IMR-90 (cell line): ENCODE results near the gene NTRK3. TPM values are rescaled to one million over a fixed set of nuclear protein-coding genes. Genes with fewer than 3 reads are reported as not detected.

Experiments used
- ATAC-seq: fragments of 200-7000 bp; cut with Tn5 transposase; 2 replicates; pipeline ENCODE4 v1.9.1; 2020; ENCODE audit warnings: low read depth, mild to moderate bottlenecking, moderate library complexity
- BruUV-seq: library from RNA; stranded (reverse); fragments of 400-500 nt; replicated peaks from 2 replicates; lab custom pipeline; 2021; lab: Mats Ljungman, UMichigan
- CTCF ChIA-PET: fragments of 300-600 bp; formaldehyde crosslinking; extraction: SDS; loops from one replicate; lab custom pipeline; 2021; ENCODE audit warnings: antibody characterized with exemption; lab: Yijun Ruan, JAX
- POLR2A ChIA-PET: fragments of 300-600 bp; sonication (Branson Sonifier 250); formaldehyde crosslinking; loops from one replicate; lab custom pipeline; 2022; ENCODE audit warnings: antibody characterized with exemption; ENCODE audit not compliant: unreplicated experiment; lab: Charles Lee
- DNase-seq: peaks from one replicate; pipeline ENCODE4 v3.0.0; 2013
- H2AFZ ChIP-seq: replicated peaks from 2 replicates; pipeline ENCODE3; 2013; ENCODE audit warnings: low read length, mild to moderate bottlenecking; ENCODE audit not compliant: poor library complexity
- H2AK5ac ChIP-seq: 2 replicates; pipeline ENCODE4 v1.6.1; 2013; ENCODE audit warnings: low read depth, low read length, inconsistent platforms
- H2AK9ac ChIP-seq: replicated peaks from 2 replicates; pipeline ENCODE3; 2013; ENCODE audit warnings: mild to moderate bottlenecking, low read depth, low read length, moderate library complexity; ENCODE audit not compliant: poor library complexity
- H2BK120ac ChIP-seq: 2 replicates; pipeline ENCODE4 v1.6.1; 2013; ENCODE audit warnings: low read depth, low read length, inconsistent platforms
- H2BK15ac ChIP-seq: 3 replicates; pipeline ENCODE4 v1.6.1; 2013; ENCODE audit warnings: low read depth, low read length, inconsistent platforms
- H2BK20ac ChIP-seq: 2 replicates; pipeline ENCODE4 v1.6.1; 2013; ENCODE audit warnings: low read depth, mild to moderate bottlenecking, inconsistent platforms, low read length, moderate library complexity
- H2BK5ac ChIP-seq: 2 replicates; pipeline ENCODE4 v1.6.1; 2013; ENCODE audit warnings: mild to moderate bottlenecking, low read depth, low read length, inconsistent platforms; ENCODE audit not compliant: poor library complexity, severe bottlenecking
- H3K14ac ChIP-seq: replicated peaks from 2 replicates; pipeline ENCODE4 v1.6.1; 2013; ENCODE audit warnings: low read depth, low read length, inconsistent platforms
- H3K18ac ChIP-seq: 2 replicates; pipeline ENCODE4 v1.6.1; 2013; ENCODE audit warnings: low read depth, low read length, control low read depth
- H3K23ac ChIP-seq: 2 replicates; pipeline ENCODE4 v1.6.1; 2013; ENCODE audit warnings: low read depth, low read length, inconsistent platforms
- H3K27ac ChIP-seq: 2 replicates; pipeline ENCODE4 v1.5.1; 2013; ENCODE audit warnings: mild to moderate bottlenecking, control low read depth, low read length; ENCODE audit not compliant: insufficient read depth
- H3K27me3 ChIP-seq: 2 replicates; pipeline ENCODE4 v1.6.1; 2013; ENCODE audit warnings: low read length; ENCODE audit not compliant: control insufficient read depth, insufficient read depth
- H3K36me3 ChIP-seq: 2 replicates; pipeline ENCODE4 v1.6.1; 2013; ENCODE audit warnings: low read length, mixed read lengths; ENCODE audit not compliant: control insufficient read depth, insufficient read depth
- H3K4ac ChIP-seq: 2 replicates; pipeline ENCODE4 v1.6.1; 2013; ENCODE audit warnings: low read depth, low read length, inconsistent platforms
- H3K4me1 ChIP-seq: 2 replicates; pipeline ENCODE4 v1.6.1; 2013; ENCODE audit warnings: low read length, mixed read lengths; ENCODE audit not compliant: control insufficient read depth, insufficient read depth
- H3K4me2 ChIP-seq: 2 replicates; pipeline ENCODE4 v1.6.1; 2013; ENCODE audit warnings: low read depth, mild to moderate bottlenecking, control low read depth, low read length, moderate library complexity
- H3K4me3 ChIP-seq: 2 replicates; pipeline ENCODE4 v1.5.1; 2013; ENCODE audit warnings: low read depth, mild to moderate bottlenecking, control low read depth, low read length, moderate library complexity; ENCODE audit not compliant: insufficient read depth
- H3K56ac ChIP-seq: 2 replicates; pipeline ENCODE4 v1.6.1; 2013; ENCODE audit warnings: low read length, inconsistent platforms; ENCODE audit not compliant: insufficient read depth; ENCODE audit errors: extremely low read depth
- H3K79me1 ChIP-seq, 2 experiments: 2 replicates each; pipeline ENCODE4 v1.6.1; 2013; ENCODE audit warnings: low read length in 2 of 2, inconsistent platforms in 1 of 2, low read depth in 1 of 2
- H3K9ac ChIP-seq: 2 replicates; pipeline ENCODE4 v1.6.1; 2013; ENCODE audit warnings: low read depth, low read length, control low read depth
- H3K9me1 ChIP-seq: 2 replicates; pipeline ENCODE4 v1.6.1; 2013; ENCODE audit warnings: low read length, inconsistent platforms; ENCODE audit not compliant: insufficient read depth
- H3K9me3 ChIP-seq: 2 replicates; pipeline ENCODE4 v1.6.1; 2013; ENCODE audit warnings: low read length; ENCODE audit not compliant: control insufficient read depth, insufficient read depth
- H4K20me1 ChIP-seq: 2 replicates; pipeline ENCODE4 v1.6.1; 2013; ENCODE audit warnings: low read length, inconsistent platforms; ENCODE audit not compliant: insufficient read depth
- H4K5ac ChIP-seq: 2 replicates; pipeline ENCODE4 v1.6.1; 2013; ENCODE audit warnings: mild to moderate bottlenecking, low read depth, low read length, control low read depth
- H4K8ac ChIP-seq, 2 experiments: 2 replicates each; pipeline ENCODE4 v1.6.1; 2013; ENCODE audit warnings: low read depth in 2 of 2, low read length in 2 of 2, control low read depth in 1 of 2, inconsistent platforms in 1 of 2
- H4K91ac ChIP-seq: 2 replicates; pipeline ENCODE4 v1.6.1; 2013; ENCODE audit warnings: low read depth, low read length, inconsistent platforms; ENCODE audit not compliant: insufficient read depth
- CEBPB ChIP-seq: IDR thresholded peaks from 2 replicates; pipeline ENCODE4 v1.6.1; 2012; ENCODE audit warnings: low read depth, low read length, improper control_type of control experiment
- CHD1 ChIP-seq: IDR thresholded peaks from 2 replicates; pipeline ENCODE4 v1.6.1; 2012; ENCODE audit warnings: low read depth, low read length, improper control_type of control experiment
- CTCF ChIP-seq: conservative IDR thresholded peaks from 2 replicates; pipeline ENCODE4 v1.5.1; 2012; ENCODE audit warnings: mild to moderate bottlenecking, low read depth, low read length, improper control_type of control experiment
- FOS ChIP-seq: fragments of 150-350 bp; IDR thresholded peaks from 2 replicates; pipeline ENCODE4 v1.6.1; 2016; ENCODE audit warnings: low read depth, low read length
- MAZ ChIP-seq: IDR thresholded peaks from 2 replicates; pipeline ENCODE4 v1.6.1; 2012; ENCODE audit warnings: low read depth, mild to moderate bottlenecking, low read length, improper control_type of control experiment, moderate library complexity, borderline replicate concordance
- MXI1 ChIP-seq: IDR thresholded peaks from 2 replicates; pipeline ENCODE4 v1.6.1; 2012; ENCODE audit warnings: low read depth, mild to moderate bottlenecking, low read length, moderate library complexity, borderline replicate concordance
- NFE2L2 ChIP-seq: fragments of 150-350 bp; IDR thresholded peaks from 2 replicates; pipeline ENCODE4 v1.6.1; 2016; ENCODE audit warnings: low read depth, mild to moderate bottlenecking, low read length
- POLR2A ChIP-seq: IDR thresholded peaks from 2 replicates; pipeline ENCODE4 v1.6.1; 2012; ENCODE audit warnings: mild to moderate bottlenecking, low read depth, low read length
- RCOR1 ChIP-seq: IDR thresholded peaks from 2 replicates; pipeline ENCODE4 v1.6.1; 2012; ENCODE audit warnings: mild to moderate bottlenecking, low read length, improper control_type of control experiment; ENCODE audit not compliant: insufficient replicate concordance
- RFX5 ChIP-seq: IDR thresholded peaks from 2 replicates; pipeline ENCODE4 v1.8.0; 2012; ENCODE audit warnings: low read depth, mild to moderate bottlenecking, low read length, moderate library complexity
- USF2 ChIP-seq: fragments of 150-350 bp; IDR thresholded peaks from 2 replicates; pipeline ENCODE4 v1.6.1; 2017; ENCODE audit warnings: mild to moderate bottlenecking, antibody characterized with exemption, low read length, low read depth
- WGBS, 2 experiments: methylation state at CpG; one replicate each; pipeline versions ENCODE4 v1.1.5 to v1.1.7; 2013; ENCODE audit warnings: missing lambda C conversion rate in 2 of 2; ENCODE audit not compliant: insufficient read length in 1 of 2; ENCODE audit errors: extremely low coverage in 2 of 2; 5-methylcytosine and 5-hydroxymethylcytosine counted together
- dilution Hi-C: fragments of 300-500 bp; cut with HindIII; formaldehyde crosslinking; loops from one replicate; pipeline ENCODE4 v1.14.3; 2018; ENCODE audit warnings: low sequenced_read_pairs; ENCODE audit not compliant: unreplicated experiment
- in situ Hi-C: fragments of 300-500 bp; cut with MboI; formaldehyde crosslinking; loops from 3 replicates; pipeline ENCODE4 v1.14.3; 2019; ENCODE audit warnings: low sequenced_read_pairs, inconsistent platforms, mixed read lengths
- intact Hi-C: fragments of 100-400 bp; cut with micrococcal nuclease; formaldehyde crosslinking; loops from 2 replicates; pipeline ENCODE4 v1.10.0; 2022
- polyA plus RNA-seq, 3 experiments: library from polyadenylated mRNA; depleted of rRNA; stranded (reverse); fragments of >200 nt; gene quantifications; 2 replicates each; pipeline ENCODE4 v1.2.3, GENCODE V29; 2012; ENCODE audit warnings: low replicate concordance in 1 of 3
- total RNA-seq: library from RNA; depleted of rRNA; stranded (reverse); fragments of >200 nt; gene quantifications from 2 replicates; pipeline ENCODE4 v1.2.3, GENCODE V29; 2012
- TF ChIP-seq, protein P1 (sequence below): fragments of 150-350 bp; IDR thresholded peaks from 2 replicates; pipeline ENCODE4 v1.6.1; 2016; ENCODE audit warnings: low read depth, mild to moderate bottlenecking, low read length, moderate library complexity, borderline replicate concordance

NTRK3 gene
- total and polyA plus RNA-seq, 2 of the 4 experiments (the other 2 are of a cell fraction), result under 0.01 to 0.15 TPM

- H3K36me3 ChIP-seq, result no peaks in the 10 kb centered on the region
- no peak overlapping the region for H2AK9ac ChIP-seq
- BruUV-seq, result no TSS peak
- in situ Hi-C loops, result no loop called here
- no peak for ATAC-seq
- no peak overlapping the region for H3K4ac ChIP-seq
- no peaks in the 10 kb centered on the region for H3K27me3 ChIP-seq
- ChIA-PET POLR2A (no interaction called here), CTCF (no interaction called here)
- no peak overlapping the region for H3K27ac ChIP-seq
- H3K4me1 ChIP-seq, result no peaks in the 10 kb centered on the region
- H4K8ac ChIP-seq, result no peak overlapping the region
- no peak overlapping the region for H2BK20ac ChIP-seq
- intact Hi-C loops, result no loop called here
- H4K5ac ChIP-seq, result no peak overlapping the region
- no peak overlapping the region for H3K18ac ChIP-seq
- no peak overlapping the region for H2AFZ ChIP-seq
- TF ChIP-seq NFE2L2, result no peak
- no peak for TF ChIP-seq MAZ
- TF ChIP-seq CEBPB, result no peak
- no peak for TF ChIP-seq CHD1
- TF ChIP-seq USF2, result no peak
- TF ChIP-seq MXI1, result no peak
- no peak for TF ChIP-seq FOS
- TF ChIP-seq, protein P1, sequence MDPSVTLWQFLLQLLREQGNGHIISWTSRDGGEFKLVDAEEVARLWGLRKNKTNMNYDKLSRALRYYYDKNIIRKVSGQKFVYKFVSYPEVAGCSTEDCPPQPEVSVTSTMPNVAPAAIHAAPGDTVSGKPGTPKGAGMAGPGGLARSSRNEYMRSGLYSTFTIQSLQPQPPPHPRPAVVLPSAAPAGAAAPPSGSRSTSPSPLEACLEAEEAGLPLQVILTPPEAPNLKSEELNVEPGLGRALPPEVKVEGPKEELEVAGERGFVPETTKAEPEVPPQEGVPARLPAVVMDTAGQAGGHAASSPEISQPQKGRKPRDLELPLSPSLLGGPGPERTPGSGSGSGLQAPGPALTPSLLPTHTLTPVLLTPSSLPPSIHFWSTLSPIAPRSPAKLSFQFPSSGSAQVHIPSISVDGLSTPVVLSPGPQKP, result no peak
- TF ChIP-seq RFX5, result no peak
- no peak for TF ChIP-seq CTCF
- no peak for TF ChIP-seq POLR2A
- TF ChIP-seq RCOR1, result no peak
- H2BK15ac ChIP-seq, result no peak overlapping the region
- DNase-seq, result no peak
- H3K79me1 ChIP-seq, result no peaks in the 10 kb centered on the region
- H4K91ac ChIP-seq, result no peak overlapping the region
- no peak overlapping the region for H3K14ac ChIP-seq
- no peak overlapping the region for H2AK5ac ChIP-seq
- no peak overlapping the region for H2BK120ac ChIP-seq
- H3K9ac ChIP-seq, result no peak overlapping the region
- peaks cover 13% of the 10 kb centered on the region for H3K9me3 ChIP-seq
- no peak overlapping the region for H3K4me3 ChIP-seq
- H4K20me1 ChIP-seq, result no peaks in the 10 kb centered on the region
- H3K9me1 ChIP-seq, result no peaks in the 10 kb centered on the region
- no peak overlapping the region for H3K56ac ChIP-seq
- dilution Hi-C loops, result no loop called here
- no peak overlapping the region for H3K4me2 ChIP-seq
- no peak overlapping the region for H2BK5ac ChIP-seq
- no peak overlapping the region for H3K23ac ChIP-seq
- WGBS, 2 experiments, result no CpG with 5 or more reads among the region's 1 CpG
These were observed 237.5 kb downstream of the NTRK3 start for GRCh38 chr15:88018869-88019641.
